ENCODE measurements around the gene ST3GAL4.

Gene ST3GAL4

DNA sequence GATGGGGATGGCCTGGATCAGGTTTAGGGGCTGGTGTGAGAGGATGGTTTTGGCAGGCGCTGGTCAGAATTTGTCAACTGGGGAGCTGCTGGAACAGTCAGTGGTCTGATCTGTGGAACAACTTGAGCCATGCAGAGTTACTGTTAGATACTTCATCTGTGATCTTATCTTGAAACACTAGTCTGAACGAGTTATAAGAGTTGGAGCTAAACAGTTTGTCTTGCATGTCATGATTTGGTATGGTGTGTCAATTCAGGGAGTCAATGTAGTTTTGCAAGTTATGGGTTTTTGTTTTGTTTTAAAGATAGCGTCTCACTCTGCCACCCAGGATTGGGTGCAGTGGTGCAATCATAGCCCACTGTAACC lies 54.1 kb downstream of the ST3GAL4 start:
- no peak for DNase-seq

DNA sequence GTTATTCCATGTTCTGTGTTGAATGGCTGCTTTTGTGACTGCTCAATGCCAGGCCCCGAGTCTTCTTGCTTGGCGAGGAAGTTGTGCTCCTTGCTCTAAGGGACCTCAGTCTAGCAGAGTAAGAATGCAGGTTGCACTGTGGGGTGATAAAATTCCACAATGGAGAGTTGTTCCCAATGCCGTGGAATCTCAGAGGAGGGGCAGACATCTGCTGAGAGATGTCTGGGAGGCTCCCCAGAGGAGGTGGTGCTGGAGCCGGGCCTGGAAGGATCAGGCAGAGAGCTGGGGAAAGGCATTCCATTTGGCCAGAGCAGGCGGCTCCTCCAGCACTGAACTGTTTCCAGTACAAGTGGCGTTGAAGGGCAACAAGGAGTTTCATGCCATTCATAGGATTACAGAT lies 55.2 kb downstream of the ST3GAL4 start:
- DNase-seq: no peak

DNA sequence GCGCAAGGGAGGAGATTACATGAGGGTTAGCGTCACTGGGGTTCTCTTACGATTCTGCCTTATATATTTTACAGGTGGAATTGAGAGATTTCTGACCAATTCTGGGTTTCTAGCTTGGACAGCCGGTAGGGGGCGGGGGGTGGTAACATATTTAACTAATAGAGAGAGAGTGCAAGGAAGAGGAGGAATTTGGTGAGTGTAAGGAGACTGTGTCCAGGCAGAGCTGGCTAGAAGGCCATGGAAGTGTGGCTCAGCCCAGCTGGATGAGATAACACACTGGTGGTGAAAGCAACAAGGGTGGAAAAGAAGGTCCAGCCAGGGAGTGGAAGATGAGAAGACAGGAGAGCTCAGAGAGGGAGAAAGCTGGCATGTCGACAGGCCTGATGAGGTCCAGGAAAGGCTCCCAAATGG lies 56.5 kb downstream of the ST3GAL4 start:
- DNase-seq: no peak

DNA sequence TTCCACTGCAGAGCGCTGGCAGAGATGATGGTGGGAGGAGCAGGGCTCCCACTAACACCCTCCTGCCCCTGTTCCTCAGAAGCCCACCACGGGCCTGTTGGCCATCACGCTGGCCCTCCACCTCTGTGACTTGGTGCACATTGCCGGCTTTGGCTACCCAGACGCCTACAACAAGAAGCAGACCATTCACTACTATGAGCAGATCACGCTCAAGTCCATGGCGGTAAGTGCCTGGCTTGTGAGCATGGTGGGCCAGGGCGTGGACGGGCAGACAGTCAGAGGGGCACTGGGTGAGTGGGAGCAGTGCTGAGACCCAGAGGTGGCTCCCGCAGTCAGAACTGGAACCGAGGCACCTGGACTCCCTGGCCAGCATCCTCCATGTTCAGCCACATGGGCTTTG lies 57.9 kb downstream of the ST3GAL4 start:
- no peak for DNase-seq

DNA sequence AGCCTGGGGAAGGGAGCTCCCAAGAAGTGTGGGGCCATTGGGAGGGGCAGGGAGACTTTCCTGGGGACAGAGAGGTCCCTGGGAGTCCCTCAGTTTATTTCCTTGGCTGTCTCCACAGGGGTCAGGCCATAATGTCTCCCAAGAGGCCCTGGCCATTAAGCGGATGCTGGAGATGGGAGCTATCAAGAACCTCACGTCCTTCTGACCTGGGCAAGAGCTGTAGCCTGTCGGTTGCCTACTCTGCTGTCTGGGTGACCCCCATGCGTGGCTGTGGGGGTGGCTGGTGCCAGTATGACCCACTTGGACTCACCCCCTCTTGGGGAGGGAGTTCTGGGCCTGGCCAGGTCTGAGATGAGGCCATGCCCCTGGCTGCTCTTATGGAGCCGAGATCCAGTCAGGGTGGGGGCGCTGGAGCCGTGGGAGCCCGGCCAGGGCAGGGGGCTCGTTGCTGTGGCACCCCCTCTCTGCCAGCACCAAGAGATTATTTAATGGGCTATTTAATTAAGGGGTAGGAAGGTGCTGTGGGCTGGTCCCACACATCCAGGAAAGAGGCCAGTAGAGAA lies 58.4 kb downstream of the ST3GAL4 start:
- no peak for DNase-seq

DNA sequence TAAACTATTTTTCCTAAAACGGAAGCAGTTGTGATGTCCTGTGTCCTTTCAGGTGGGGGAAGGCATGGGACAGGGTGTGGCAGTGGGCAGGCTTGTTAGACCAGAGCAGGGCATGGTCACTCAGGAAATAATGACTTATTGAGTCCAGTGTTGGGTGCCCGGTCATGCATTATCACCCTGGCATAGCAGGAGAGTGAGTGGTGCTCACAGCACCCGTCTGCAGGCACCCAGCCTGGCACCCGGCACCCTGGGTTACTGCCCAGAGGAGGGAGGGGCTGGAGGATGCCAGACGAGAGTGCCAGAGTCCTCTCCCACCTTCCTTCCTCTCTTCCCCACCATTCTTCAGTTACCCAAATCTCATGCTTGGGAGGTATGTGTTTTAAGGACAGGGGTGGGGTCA lies 59.1 kb downstream of the ST3GAL4 start:
- DNase-seq: no peak

DNA sequence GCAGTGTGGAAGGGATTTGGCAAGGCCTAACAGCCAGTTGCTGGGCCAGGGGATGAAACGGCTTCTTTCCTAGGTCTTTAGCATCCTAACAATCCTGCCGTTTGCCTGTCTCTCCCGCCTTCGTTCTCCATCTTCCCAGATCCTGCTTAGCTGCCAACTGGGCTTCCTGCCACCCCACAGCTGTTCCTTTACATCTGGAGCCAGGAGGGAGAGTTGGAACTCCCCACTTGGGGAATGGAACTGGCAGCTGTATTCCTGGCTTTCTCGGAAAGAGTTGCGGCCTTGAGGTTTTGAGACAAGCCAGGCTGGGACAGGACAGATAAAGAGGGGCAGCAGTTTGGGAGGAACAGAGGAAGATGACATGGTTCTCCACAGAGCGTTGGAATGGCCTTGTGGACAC lies 59.6 kb downstream of the ST3GAL4 start:
- no peak for DNase-seq

DNA sequence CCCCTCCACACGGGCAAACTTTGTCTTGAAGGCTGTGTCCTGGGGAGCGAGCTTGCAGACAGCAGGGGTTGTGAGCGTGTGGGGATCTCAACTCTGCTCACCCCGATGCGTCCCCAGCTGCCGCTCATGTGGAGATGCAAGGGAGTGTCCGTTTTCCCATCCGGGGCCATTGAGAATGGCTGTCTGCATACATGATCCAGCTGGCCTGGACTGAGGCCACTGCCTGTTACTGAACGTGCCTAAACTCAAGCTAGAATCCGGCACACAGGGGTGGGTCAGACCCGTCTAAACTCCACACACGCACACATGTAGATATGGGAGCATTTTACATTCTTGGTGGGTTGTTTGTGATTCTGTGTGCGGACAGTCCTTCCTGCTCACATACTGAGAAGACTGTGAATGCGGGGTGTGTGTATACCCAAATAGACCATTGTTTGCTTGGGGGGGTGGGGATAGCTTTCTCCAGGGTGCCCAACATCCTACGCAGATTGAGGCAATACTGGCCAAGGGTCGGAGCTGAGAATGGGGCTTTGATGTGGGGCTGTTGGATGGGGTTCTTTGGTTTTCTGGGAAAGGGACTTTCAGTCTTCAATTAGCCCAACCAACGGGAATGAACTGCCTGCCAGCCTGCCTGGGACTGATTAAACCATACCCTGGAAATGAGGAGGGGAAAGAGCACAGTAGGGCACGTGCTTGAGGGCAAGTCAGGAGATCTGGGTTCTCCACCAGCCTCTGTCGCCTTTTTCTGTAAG lies 60.4 kb downstream of the ST3GAL4 start:
- no peak for DNase-seq

DNA sequence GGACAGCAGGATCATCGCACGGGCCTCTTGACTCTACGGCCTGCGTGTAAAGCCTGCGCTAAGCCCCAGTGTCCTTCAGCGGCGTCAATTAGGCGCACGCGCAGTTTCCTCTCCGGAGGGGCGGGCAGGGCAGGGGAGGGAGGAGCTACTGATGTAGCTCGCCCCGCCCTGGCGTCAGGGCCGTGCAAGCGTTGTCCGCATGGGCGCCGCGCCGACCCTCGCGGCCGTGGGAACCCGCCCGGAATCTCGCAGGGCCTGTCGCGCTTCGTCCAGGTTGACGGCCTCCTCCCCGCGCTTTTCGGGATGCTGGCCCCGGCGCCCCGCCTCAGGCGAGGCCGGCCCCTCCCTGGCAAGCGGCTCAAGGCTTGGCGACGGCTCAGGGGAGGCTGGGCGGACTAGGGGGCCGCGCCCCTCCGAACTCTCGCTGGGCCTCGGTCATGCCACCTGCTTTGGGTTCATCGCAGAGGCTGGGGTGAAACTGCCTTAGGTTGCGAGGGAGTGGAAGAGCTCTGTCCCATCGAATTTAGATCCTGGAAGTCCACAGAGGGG lies 61.1 kb downstream of the ST3GAL4 start:
- DNase-seq: peak; percentile 68

DNA sequence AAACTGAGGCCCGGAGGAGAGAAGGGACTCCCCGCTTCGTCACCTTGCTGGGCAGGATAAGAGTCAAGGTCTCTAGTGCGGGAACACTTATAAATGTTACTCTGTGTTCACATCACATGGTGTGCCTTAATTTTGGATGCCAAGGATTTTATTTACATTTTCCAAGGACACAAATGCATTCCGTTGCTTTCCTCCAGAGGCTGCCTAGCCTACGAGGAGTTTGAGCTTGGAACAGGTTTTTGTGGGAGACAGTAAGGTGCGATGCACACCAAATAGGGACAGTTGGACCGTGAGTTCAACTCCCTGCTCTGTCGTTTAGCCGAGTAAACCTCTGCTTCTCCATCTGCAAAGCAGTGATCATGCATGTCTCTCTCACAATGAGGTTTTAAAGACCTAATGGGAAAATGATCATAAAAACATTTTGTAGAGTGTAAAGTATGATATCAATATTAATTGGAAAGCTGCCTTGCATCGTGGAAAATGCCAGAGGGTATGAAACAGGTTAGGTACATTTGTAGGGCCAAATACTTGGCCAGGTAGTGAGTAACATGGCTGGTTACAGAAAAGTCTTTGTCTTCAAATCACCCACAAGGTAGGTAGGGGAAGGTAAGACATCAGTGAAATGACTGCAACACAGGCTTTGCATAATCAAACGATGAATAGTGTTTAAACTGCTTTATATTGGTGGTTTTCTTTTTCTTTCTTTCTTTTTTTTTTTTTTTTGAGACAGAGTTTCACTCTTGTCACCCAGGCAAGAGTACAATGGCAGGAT lies 61.8 kb downstream of the ST3GAL4 start:
- DNase-seq: no peak

DNA sequence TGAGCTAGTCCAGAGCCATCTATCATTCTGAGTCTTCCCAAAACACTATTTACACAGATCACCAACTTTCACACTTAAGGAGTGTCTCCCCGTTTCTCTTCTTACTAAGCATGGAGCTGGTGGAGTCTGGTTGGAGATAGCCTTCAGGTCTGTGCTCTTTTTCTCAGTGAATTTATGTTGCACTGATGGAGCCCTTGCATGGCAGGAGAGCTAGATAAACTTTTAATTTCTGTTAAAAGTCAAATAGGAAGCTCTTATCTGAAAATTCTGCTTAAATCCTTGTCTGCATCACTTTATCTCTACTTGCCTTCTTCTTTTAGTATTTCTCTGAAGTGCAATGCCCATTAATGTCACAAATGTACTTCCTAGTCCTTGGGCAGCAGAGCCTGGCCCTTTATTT lies 63.4 kb downstream of the ST3GAL4 start:
- no peak for DNase-seq

DNA sequence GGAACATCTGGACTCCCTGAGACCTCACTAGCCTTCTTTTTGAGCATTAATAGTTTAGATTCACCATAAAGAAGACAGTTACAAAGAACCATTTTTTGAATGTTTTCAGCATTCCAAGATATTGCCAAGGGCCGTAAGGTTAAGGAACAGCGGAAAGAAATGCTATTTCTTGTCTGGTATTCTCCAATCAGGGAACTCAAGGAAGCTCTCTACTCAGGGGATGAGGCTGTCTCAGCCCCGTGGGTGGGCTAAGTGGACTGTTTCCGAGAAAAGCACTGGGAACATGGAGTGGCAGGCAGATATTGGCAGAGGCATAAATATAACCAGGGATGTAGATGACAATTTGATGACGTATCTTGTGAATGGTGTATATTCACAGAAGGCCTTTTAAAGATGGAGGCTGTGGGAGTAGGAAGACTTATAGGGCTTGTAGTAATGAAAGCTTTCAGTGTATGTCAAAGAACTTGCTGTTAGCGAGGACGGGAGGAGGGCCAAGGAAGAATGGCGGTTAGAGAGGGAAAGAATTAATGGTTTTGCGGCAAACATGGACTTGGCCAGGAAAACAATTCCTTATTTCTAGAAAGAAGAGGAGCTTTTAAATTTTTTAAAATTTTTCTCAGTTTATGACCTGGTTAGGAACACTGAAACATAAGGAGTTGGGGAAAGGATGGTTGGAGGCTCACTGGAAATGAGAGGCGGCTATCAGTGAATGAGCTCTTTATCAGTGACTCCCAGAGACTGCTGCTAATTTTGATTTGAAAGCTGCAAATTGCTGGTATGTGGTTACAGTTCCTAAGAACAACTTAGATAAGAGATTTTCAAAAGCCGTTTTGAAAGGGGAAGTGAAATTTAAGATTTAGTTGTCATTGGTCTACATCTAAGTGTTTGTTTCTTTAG lies 64.6 kb downstream of the ST3GAL4 start:
- no peak for DNase-seq

DNA sequence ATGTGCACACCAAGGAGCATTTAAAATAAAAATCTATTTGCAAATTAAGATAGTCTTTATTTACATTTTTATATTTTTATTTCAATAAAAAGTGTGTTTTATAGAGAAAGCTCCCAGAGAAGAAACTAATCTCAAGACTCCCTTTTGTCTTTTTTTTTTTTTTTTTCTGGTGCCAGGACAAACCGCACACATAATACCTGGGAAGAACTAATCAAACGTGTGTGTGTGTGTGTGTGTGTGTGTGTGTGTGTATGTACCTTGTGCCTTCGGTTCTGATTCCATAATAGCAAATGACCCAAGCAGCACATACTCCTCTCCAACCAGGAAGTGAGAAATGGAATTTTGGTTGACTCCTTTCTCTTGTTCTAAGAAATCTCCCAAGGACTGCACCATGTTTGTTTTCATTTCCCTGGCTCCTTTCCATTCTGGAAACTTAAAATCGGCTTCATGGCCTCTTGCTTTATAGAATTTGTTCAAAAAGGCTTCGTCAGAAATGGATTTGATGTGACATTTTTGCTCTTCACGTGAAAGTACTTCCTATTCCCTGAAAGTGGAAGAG lies 65.3 kb downstream of the ST3GAL4 start:
- DNase-seq: no peak

DNA sequence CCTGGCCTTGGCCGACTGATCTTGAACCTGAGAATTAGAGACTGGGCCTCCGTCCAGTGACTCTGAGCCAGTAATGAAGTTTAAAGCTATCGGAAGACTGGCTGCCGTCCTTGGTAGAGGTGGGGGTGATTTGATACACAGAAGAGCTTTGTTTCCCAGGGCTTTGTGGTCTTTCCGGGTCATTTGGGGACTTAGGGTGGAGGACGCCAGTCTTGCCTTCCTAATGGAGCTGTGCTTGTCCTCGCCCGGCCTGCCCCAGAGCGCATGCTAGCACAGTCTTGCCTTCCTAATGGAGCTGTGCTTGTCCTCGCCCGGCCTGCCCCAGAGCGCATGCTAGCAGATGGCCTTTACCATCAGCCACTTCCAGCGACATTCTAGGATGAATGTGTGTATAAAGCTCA lies 65.8 kb downstream of the ST3GAL4 start:
- DNase-seq: no peak

DNA sequence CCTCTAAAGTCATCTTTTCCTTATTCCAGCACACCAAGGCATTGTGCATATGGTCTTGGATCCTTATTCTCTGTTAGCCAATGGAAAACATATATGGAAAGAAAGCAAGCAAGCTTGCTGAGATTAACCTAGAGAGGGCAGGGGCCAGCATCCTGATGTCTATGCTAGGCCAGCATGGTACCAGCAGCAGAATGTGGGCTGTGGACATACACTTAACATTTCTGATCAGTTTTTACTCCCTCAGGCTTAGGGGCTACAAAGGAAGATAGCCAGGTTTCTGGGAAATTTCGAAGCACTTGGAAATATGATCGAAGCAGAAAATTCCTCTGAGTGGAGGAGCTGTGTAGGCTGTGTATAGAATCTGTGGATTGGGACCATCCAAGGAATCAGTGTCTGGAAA lies 67.0 kb downstream of the ST3GAL4 start:
- no peak for DNase-seq

DNA sequence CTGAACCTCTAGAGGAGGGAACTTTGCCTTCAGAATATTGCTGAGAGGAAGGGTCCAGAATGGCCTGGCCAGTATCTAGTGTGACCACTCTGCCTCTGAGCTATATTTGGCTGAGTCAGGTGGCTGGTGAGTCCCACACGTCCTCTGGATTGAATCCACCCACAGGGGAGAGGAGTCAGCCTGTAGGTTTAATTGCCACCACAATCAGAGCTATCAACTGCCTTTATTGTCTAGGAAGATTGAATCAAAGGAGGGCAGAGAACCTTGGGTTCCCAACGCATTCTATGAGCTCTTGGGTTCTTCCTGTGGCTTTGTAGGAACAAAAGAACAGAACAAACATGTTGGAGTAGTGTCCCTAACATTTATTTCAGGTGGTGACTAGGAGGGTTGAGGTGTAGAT lies 67.7 kb downstream of the ST3GAL4 start:
- DNase-seq: no peak

DNA sequence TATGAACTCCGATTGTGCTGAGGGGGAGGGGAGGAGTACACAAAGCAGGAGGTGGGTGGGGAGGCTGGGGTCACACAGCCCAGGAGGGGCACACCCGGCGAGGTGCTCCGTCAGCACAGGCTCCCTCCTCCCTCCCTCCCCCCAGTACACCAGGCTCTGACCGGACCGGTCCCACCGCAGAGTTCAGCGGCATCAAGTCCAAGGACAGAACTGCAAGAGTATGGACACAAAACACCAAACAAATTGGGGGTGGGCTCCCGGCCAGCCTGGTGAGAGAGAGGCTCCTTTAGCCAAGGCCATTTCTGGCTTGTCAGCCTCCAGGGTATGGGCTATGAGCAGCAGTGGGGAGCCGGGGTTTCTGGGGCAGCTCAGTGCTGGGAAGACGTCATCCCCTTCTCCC lies 68.3 kb downstream of the ST3GAL4 start:
- no peak for DNase-seq

DNA sequence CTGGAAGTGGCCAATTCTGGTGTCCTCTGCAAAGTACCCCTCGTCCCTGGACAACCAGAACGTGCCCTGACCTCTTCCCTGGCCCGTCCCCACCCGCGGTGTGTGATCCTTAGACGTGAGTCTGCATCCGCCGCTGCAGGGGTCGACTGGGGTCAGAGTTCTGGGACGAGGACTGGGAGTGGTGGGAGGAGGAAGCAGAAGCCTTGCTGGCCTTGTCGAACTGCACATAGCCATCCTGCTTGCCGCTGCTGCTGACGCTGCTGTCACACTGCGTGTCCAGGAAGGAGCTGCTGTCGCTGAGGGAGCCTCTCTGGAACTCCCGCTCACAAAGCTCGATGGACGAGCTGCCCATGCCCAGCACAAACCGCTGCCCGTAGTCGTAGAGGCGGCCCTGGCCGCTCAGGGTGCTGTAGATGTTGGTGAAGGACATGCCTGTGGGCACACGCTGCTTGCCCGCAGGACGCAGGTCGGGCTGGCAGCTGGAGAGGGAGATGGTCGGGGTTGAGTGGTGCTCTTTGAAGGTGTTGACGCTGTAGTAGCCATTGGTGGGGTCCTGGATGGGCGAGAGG lies 69.1 kb downstream of the ST3GAL4 start:
- DNase-seq: no peak

DNA sequence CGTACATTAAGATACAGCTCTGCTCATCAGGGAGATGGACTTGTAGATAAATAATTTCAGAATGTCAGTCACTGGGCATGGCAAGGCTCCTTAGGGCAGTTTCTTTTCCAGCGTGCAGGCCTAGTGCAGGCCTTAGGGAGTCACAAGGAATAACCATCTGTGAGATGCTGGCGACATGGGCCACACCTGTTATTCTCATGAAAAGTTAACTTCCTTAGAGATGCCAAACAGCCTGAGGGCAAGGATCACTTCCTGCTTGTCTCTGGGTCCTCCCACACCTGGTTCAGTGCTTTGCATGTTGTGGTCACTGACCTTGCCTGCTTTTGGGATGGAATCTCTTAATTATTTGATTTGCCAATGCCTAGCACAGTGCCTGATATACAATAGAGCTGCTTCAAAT lies 70.6 kb downstream of the ST3GAL4 start:
- no peak for DNase-seq

DNA sequence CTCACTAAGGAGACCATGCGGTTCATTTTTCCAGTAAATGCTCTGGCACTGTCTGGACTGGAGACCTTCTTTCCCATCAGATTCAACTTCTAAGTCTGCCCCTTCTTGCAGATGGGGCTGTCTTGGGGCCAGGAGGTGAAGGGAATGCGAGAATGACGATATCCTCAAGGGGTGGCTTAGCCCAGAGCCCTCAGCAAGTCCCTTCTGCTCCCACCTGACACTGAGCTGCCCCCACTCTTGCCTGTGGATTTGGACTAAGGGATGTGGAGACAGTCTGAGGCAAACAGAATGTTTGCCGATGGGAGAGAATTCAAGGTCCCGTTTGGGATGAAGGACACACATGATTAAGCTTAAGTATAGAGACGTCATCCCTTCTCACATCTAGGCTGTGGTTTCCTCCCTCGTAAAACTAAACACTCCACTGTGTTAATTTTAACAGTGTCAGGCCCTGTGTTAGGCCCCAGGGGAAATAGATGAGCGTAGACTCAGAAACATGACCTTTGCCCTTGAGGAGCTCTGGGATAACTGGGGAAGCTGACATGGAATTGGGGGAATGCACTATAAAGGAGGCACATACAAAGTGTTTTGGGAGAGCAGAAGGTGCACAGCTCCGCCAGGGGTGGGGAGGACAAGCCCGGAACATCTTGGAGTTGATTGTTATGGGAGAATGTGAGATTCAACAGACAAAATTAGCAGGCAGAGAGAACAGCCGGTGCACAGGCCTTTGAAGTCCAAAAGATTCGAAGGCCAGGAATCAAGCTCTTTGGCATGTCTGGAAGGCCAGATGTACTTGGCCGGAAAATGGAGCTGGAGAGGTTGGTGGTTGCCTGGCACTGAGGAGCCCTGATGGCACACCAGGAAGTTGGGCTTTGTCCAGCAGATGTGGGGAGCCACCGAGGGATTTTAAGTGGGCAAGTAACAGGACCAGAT lies 71.6 kb downstream of the ST3GAL4 start:
- DNase-seq: no peak
